ENCODE data around the gene ABCB6. TPM values are rescaled to one million over a fixed set of nuclear protein-coding genes. Genes with fewer than 3 reads are reported as not detected.

Gene ABCB6
- total and polyA plus RNA-seq, 10 of the 15 experiments (the other 5 are each of a cell fraction or from before 2014, with no cell fraction given) = 2.3 to 22.1 (median 13.8) TPM

DNA sequence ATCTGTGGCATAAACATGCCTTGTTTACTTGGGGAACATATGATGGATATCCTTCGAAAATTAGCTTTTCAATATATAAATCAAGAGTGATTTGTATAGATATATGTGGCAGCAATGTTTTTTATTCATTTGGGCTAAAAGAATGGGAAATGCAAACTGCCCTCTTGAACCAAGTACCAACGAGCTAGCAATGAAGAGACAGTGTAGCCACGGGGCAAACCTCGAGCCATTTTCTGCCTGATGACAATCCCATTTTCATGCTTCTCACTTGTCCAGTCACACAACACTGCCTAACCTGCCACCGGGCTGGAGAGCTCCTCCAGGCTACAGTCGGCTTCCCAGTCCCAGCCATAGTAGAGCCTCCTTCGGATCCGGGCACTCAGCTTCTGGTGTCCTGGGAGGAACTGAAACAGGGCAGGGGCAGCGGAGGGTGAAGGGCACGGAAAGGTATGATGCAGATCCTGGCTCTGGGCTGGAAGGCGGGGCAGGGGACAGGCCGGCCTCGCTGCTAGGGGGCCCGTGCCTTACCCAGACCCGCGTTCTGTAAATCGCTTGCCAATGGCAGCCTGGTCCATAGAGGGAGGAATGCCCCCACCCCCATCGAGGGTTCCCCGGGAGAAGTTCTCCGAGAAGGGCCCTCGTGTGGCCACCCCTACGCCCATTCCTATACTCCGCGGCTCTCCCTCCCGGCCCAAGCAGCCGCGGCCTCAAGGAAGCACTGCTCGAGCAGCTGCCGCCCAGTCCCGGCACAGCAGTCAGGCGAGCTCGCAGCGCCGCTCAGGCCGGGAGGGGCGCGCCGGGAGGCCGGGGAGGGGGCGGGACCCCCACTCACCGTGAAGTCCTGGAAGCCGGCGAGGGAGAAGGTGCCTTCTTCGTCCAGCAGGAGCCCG is 42.6 kb downstream of the ABCB6 start (continued):
- TF ChIP-seq BRCA1 (IDR thresholded peaks at IDR 0.05; ENCODE audit: low read depth, low read length) (no peak), TAF1 (IDR thresholded peaks at IDR 0.05; ENCODE audit: borderline replicate concordance, low read depth, low read length) (no peak)
- TF ChIP-seq, protein P1, sequence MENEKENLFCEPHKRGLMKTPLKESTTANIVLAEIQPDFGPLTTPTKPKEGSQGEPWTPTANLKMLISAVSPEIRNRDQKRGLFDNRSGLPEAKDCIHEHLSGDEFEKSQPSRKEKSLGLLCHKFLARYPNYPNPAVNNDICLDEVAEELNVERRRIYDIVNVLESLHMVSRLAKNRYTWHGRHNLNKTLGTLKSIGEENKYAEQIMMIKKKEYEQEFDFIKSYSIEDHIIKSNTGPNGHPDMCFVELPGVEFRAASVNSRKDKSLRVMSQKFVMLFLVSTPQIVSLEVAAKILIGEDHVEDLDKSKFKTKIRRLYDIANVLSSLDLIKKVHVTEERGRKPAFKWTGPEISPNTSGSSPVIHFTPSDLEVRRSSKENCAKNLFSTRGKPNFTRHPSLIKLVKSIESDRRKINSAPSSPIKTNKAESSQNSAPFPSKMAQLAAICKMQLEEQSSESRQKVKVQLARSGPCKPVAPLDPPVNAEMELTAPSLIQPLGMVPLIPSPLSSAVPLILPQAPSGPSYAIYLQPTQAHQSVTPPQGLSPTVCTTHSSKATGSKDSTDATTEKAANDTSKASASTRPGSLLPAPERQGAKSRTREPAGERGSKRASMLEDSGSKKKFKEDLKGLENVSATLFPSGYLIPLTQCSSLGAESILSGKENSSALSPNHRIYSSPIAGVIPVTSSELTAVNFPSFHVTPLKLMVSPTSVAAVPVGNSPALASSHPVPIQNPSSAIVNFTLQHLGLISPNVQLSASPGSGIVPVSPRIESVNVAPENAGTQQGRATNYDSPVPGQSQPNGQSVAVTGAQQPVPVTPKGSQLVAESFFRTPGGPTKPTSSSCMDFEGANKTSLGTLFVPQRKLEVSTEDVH (IDR thresholded peaks at IDR 0.05; ENCODE audit: low read depth, partially characterized antibody) = no peak

DNA sequence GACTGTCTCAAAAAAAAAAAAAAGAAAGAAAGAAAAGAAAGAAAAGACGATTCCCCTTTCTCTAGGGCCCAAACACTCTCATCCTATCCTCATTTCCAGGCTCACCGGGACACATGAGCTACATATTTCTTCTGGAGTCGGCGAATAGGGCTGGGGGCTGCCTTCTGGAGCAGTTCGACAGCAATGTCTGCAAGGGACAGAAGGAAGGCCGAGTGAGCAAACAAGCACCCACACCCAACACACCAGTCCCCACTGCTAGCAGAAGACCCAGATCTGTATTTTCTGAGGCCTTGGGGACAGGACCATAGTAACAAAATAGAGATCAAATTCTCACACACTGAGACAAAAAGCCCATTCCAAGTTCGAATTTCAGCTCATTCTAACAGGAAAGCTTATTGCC is 43.3 kb downstream of the ABCB6 start:
- no peak for FAIRE-seq
- Histone ChIP-seq H3K79me2 (ENCODE audit: control insufficient read depth, insufficient read depth, low read length) (peaks cover 32% of the 10 kb centered on the region), H3K4me3 (peak overlapping the region; percentile 83; the same call in 1 of the 2 replicates), H4K20me1 (ENCODE audit: control insufficient read depth, insufficient read depth) (no peaks in the 10 kb centered on the region), H3K36me3 (ENCODE audit: control insufficient read depth in 2 of 2, insufficient read depth in 2 of 2, low read length in 1 of 2) (peaks cover 6 to 9% of the 10 kb centered on the region in 2 experiments), H3K27ac (ENCODE audit: control insufficient read depth, insufficient read depth) (peak overlapping the region; percentile 98; the same call in 1 of the 2 replicates), H2AFZ (ENCODE audit: control insufficient read depth, low read depth, low read length) (no peak overlapping the region), H3K9ac (ENCODE audit: control insufficient read depth, insufficient read depth, low read length) (peak overlapping the region; percentile 97; the same call in 1 of the 2 replicates), H3K9me3 (replicated peaks; ENCODE audit: control insufficient read depth, insufficient read depth, low read length) (no peaks in the 10 kb centered on the region), H3K27me3 (replicated peaks in 1 of 2; ENCODE audit: control insufficient read depth in 2 of 2, insufficient read depth in 2 of 2, low read length in 1 of 2) (no peaks in the 10 kb centered on the region), H3K4me2 (ENCODE audit: control insufficient read depth, insufficient read depth) (peak overlapping the region; percentile 89), H3K4me1 (ENCODE audit: control insufficient read depth, insufficient read depth, low read length) (peaks cover 10% of the 10 kb centered on the region)
- ChIA-PET CTCF (interaction anchor here (0.7 to 3.9 kb wide), 19 partner anchors 9 to 366 kb away, joined by 3 to 52 read pairs (median 5); partner anchors contain the start of genes DNAJB2, GLB1L, NHEJ1 and STK16), SMC1A (ENCODE audit: uncharacterized antibody, unreplicated experiment) (interaction anchor here (0.8 to 2.5 kb wide), 12 partner anchors 10 to 204 kb away, joined by 3 to 14 read pairs (median 10); partner anchors contain the start of genes ABCB6, DNAJB2, GLB1L and NHEJ1), POLR2A (interaction anchor here (1.5 to 5.0 kb wide), 11 partner anchors 28 to 212 kb away, joined by 4 to 47 read pairs (median 17); partner anchors contain the start of genes ABCB6, ANKZF1, ATG9A and DNAJB2), RAD21 (ENCODE audit: unreplicated experiment) (interaction anchor here (0.7 to 3.7 kb wide), 9 partner anchors 16 to 125 kb away, joined by 3 to 25 read pairs (median 6); partner anchors contain the start of genes DNAJB2 and ZFAND2B)
- intact Hi-C loops (cut with micrococcal nuclease; ENCODE audit: unreplicated experiment) (loop anchor here (5.0 kb wide), 3 partner anchors 102 to 212 kb away; partner anchors contain the start of genes DNAJB2 and DNPEP), in situ Hi-C loops (cut with MboI) (no loop called here)
- TF ChIP-seq, protein P2, sequence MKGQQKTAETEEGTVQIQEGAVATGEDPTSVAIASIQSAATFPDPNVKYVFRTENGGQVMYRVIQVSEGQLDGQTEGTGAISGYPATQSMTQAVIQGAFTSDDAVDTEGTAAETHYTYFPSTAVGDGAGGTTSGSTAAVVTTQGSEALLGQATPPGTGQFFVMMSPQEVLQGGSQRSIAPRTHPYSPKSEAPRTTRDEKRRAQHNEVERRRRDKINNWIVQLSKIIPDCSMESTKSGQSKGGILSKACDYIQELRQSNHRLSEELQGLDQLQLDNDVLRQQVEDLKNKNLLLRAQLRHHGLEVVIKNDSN (IDR thresholded peaks at IDR 0.05; ENCODE audit: borderline replicate concordance, extremely low read length, insufficient read depth, low read depth, low read length) = no peak
- no peak for TF ChIP-seq ASH2L (IDR thresholded peaks at IDR 0.05; ENCODE audit: borderline replicate concordance, low read depth)
- TF ChIP-seq, protein P3, sequence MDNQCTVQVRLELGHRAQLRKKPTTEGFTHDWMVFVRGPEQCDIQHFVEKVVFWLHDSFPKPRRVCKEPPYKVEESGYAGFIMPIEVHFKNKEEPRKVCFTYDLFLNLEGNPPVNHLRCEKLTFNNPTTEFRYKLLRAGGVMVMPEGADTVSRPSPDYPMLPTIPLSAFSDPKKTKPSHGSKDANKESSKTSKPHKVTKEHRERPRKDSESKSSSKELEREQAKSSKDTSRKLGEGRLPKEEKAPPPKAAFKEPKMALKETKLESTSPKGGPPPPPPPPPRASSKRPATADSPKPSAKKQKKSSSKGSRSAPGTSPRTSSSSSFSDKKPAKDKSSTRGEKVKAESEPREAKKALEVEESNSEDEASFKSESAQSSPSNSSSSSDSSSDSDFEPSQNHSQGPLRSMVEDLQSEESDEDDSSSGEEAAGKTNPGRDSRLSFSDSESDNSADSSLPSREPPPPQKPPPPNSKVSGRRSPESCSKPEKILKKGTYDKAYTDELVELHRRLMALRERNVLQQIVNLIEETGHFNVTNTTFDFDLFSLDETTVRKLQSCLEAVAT (IDR thresholded peaks at IDR 0.05) = 0 out of 2 replicates have a peak, but pooled peaks have one; percentile 23
- 74% methylated on average over 7 of the region's 7 CpGs for WGBS (ENCODE audit: insufficient coverage, insufficient replicate concordance, low lambda C conversion rate, missing lambda C conversion rate)
- ATAC-seq = no peak
- DNase-seq (ENCODE audit: low read depth, low spot score) = no peak
- no TSS peak for BruUV-seq (replicated peaks)

All from GM12878 (cell line).